Gastrocnemius medialis (tissue), 4 donors: Measurements from ENCODE around the gene POFUT1. TPM values are rescaled to one million over a fixed set of nuclear protein-coding genes. Genes with fewer than 3 reads are reported as not detected.

Experiments
- ATAC-seq, 2 donors: fragments of 150-250 bp; one replicate each; pipeline ENCODE4 v1.9.1; 2016
- DNase-seq, 2 donors: peaks; one replicate each; pipeline ENCODE4 v3.0.0-alpha.2; 2019
- H3K27ac ChIP-seq, 4 donors: fragments of 200-600 bp; sonication (generic); 1 replicate in 1 of 4; 2 replicates in 3 of 4; pipeline ENCODE4 v1.5.1; 2016 to 2018; ENCODE audit warnings: mild to moderate bottlenecking in 2 of 4, moderate library complexity in 1 of 4
- H3K27me3 ChIP-seq, 3 donors: fragments of 200-600 bp; sonication (generic) in 2 of 3; 1 replicate in 1 of 3; 2 replicates in 2 of 3; pipeline versions ENCODE4 v1.5.1 to v1.6.0; 2016 to 2019; ENCODE audit warnings: mild to moderate bottlenecking in 1 of 3, moderate library complexity in 1 of 3
- H3K36me3 ChIP-seq, 2 donors: fragments of 200-600 bp; sonication (generic) in 1 of 2; one replicate each; pipeline ENCODE4 v1.5.1; 2017 to 2018
- H3K4me1 ChIP-seq, 2 donors: fragments of 200-600 bp; sonication (generic) in 1 of 2; one replicate each; pipeline ENCODE4 v1.5.1; 2016 to 2017; ENCODE audit warnings: mild to moderate bottlenecking in 2 of 2
- H3K4me3 ChIP-seq, 4 donors: fragments of 200-600 bp; sonication (generic) in 3 of 4; 1 replicate in 1 of 4; 2 replicates in 3 of 4; pipeline ENCODE4 v1.5.1; 2016 to 2019; ENCODE audit warnings: mild to moderate bottlenecking in 2 of 4
- H3K9me3 ChIP-seq, 3 donors: fragments of 200-600 bp; sonication (generic) in 2 of 3; 1 replicate in 1 of 3; 2 replicates in 2 of 3; pipeline ENCODE4 v1.5.1; 2016 to 2019
- CTCF ChIP-seq, 5 experiments: fragments of 450-650 bp in 3 of 5; fragments of 200-600 bp in 2 of 5; sonication (generic) in 2 of 5; IDR thresholded peaks in 4 of 5; conservative IDR thresholded peaks in 1 of 5; 1 replicate in 4 of 5; 2 replicates in 1 of 5; pipeline ENCODE4 v1.5.1; 2016 to 2019; ENCODE audit warnings: antibody characterized with exemption in 5 of 5, mild to moderate bottlenecking in 3 of 5, moderate library complexity in 3 of 5
- POLR2A ChIP-seq, 2 donors: fragments of 450-650 bp; IDR thresholded peaks; one replicate each; pipeline ENCODE4 v1.6.1; 2017; ENCODE audit warnings: antibody characterized with exemption in 2 of 2, mild to moderate bottlenecking in 2 of 2, moderate library complexity in 2 of 2
- in situ Hi-C, 4 donors: fragments of 200-750 bp; cut with MboI; loops; one replicate each; pipeline versions ENCODE4 v1.15.0 to v1.8.0; 2017; ENCODE audit warnings: low sequenced_read_pairs in 4 of 4
- intact Hi-C: fragments of 100-400 bp; cut with DNase I; formaldehyde crosslinking; loops from one replicate; pipeline ENCODE4 v1.15.1; 2023; ENCODE audit warnings: low total_unique reads
- microRNA counts, 2 donors: library from miRNA; unstranded; fragments of <30 nt; microRNA quantifications; one replicate each; lab custom pipeline; 2016
- total RNA-seq, 4 donors: library from RNA; depleted of rRNA; stranded (reverse); fragments of >200 nt; gene quantifications; one replicate each; pipeline versions ENCODE4 v1.1.0 to v1.2.3, GENCODE V29; 2016

The POFUT1 gene
- total RNA-seq, 4 donors from 2014 or later: 15.3 to 20.7 (median 18.4) TPM

DNA sequence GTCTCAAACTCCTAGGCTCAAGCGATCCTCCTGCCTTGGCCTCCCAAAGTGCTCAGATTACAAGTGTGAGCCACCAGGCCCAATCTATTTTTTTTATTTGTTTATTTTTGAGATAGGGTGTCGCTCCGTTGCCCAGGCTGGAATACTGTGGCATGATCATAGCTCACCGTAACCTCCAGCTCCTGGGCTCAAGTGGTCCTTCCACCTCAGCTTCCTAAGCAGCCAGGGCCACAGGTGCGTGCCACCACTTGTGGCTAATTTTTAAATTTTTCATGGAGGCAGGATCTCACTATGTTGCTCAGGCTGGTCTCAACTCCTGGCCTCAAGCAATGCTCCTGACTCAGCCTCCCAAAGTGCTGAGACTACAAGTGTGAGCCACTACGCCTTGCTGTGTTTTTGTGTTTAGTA lies 79.6 kb downstream of the POFUT1 start:
- no peak overlapping the region for H3K27ac ChIP-seq
- intact Hi-C loops: no loop called here

More for the DNA sequence above, 79.6 kb downstream of the POFUT1 start:
- no peak for DNase-seq
- no peak for ATAC-seq
- H3K9me3 ChIP-seq: no peaks in the 10 kb centered on the region
- in situ Hi-C loops: no loop called here
- H3K4me3 ChIP-seq: no peak overlapping the region
- no peaks in the 10 kb centered on the region for H3K27me3 ChIP-seq
- TF ChIP-seq POLR2A (IDR thresholded peaks at IDR 0.05) (no peak), CTCF (IDR thresholded peaks at IDR 0.05 in 4 of 5, conservative IDR thresholded peaks at IDR 0.05 in 1 of 5) (no peak)
- H3K4me1 ChIP-seq: peaks cover 19 to 21% of the 10 kb centered on the region in 2 donors
- H3K36me3 ChIP-seq: no peaks in the 10 kb centered on the region

MicroRNAs encoded within 50 kb of the gene (microRNA counts, 767-probe panel; counts per million panel counts)
- 356 to 448 counts per million in 2 donors for microRNA hsa-miR-1825 (lab: Ali Mortazavi, UCI)

Other genes with a start within 250 kb of the POFUT1 start
- gene XKR7, start 239.7 kb upstream of the POFUT1 start, total RNA-seq: not detected
- gene CCM2L, start 197.4 kb upstream of the POFUT1 start, total RNA-seq: 1 to 10 TPM; 2.2 to 5.8 (median 3.2) TPM
- 1 to 10 TPM; 1.4 to 4.7 (median 4.2) TPM for gene HCK, start 155.6 kb upstream of the POFUT1 start, total RNA-seq
- 10 to 100 TPM; 18.0 to 22.9 (median 21.0) TPM for gene TM9SF4, start 98.2 kb upstream of the POFUT1 start, total RNA-seq
- gene PLAGL2, start 137 bp upstream of the POFUT1 start, total RNA-seq: 1 to 10 TPM; 1.4 to 6.5 (median 5.8) TPM
- 1 to 10 TPM; 4.8 to 8.7 (median 6.4) TPM for gene KIF3B, start 69.8 kb downstream of the POFUT1 start, total RNA-seq
- 10 to 100 TPM; 21.8 to 36.6 (median 28.4) TPM for gene ASXL1, start 150.5 kb downstream of the POFUT1 start, total RNA-seq